Trophoblast cell (in vitro differentiated cells and primary cell): Measurements from ENCODE around the gene PKD1L1.
"Not testable (repeated sequence)": the region's sequence is repeated elsewhere in the genome, so short reads cannot be mapped to it uniquely, and the experiment has no call there.

Source experiments
- DNase-seq, 2 donors: peaks; one replicate each; pipeline ENCODE4 v3.0.0-alpha.2; 2016
- H2AFZ ChIP-seq: 2 replicates; pipeline ENCODE4 v1.6.1; 2013; ENCODE audit warnings: low read length, moderate library complexity, mild to moderate bottlenecking; ENCODE audit not compliant: insufficient read depth, poor library complexity
- H2AK5ac ChIP-seq: 2 replicates; pipeline ENCODE4 v1.6.1; 2013; ENCODE audit warnings: mild to moderate bottlenecking, low read length
- H2BK120ac ChIP-seq: 2 replicates; pipeline ENCODE4 v1.6.1; 2013; ENCODE audit warnings: low read length, mild to moderate bottlenecking, moderate library complexity; ENCODE audit not compliant: insufficient read depth, poor library complexity
- H2BK12ac ChIP-seq: 2 replicates; pipeline ENCODE4 v1.6.1; 2013; ENCODE audit warnings: mild to moderate bottlenecking, low read length, moderate library complexity
- H2BK5ac ChIP-seq: 2 replicates; pipeline ENCODE4 v1.6.1; 2013; ENCODE audit warnings: low read length, low read depth, moderate library complexity, mild to moderate bottlenecking; ENCODE audit not compliant: poor library complexity
- H3K14ac ChIP-seq: 2 replicates; pipeline ENCODE4 v1.6.1; 2013; ENCODE audit warnings: mild to moderate bottlenecking, low read length
- H3K18ac ChIP-seq: 2 replicates; pipeline ENCODE4 v1.6.1; 2013; ENCODE audit warnings: mild to moderate bottlenecking, low read length
- H3K23ac ChIP-seq: 2 replicates; pipeline ENCODE4 v1.6.1; 2013; ENCODE audit warnings: low read length
- H3K27ac ChIP-seq: 2 replicates; pipeline ENCODE4 v1.5.1; 2013; ENCODE audit warnings: low read depth, mild to moderate bottlenecking, inconsistent platforms, low read length, moderate library complexity
- H3K27me3 ChIP-seq: 2 replicates; pipeline ENCODE4 v1.6.1; 2013; ENCODE audit warnings: inconsistent platforms, mild to moderate bottlenecking, low read length, moderate library complexity; ENCODE audit not compliant: insufficient read depth
- H3K36me3 ChIP-seq, 2 experiments: 1 replicate in 1 of 2; 2 replicates in 1 of 2; pipeline ENCODE4 v1.6.1; 2013; ENCODE audit warnings: low read length in 2 of 2, mild to moderate bottlenecking in 2 of 2, moderate library complexity in 1 of 2; ENCODE audit not compliant: insufficient read depth in 2 of 2, control insufficient read depth in 1 of 2
- H3K4ac ChIP-seq: 2 replicates; pipeline ENCODE4 v1.6.1; 2013; ENCODE audit warnings: low read depth, mild to moderate bottlenecking, low read length, moderate library complexity
- H3K4me1 ChIP-seq, 2 experiments: 1 replicate in 1 of 2; 2 replicates in 1 of 2; pipeline ENCODE4 v1.6.1; 2013; ENCODE audit warnings: low read length in 2 of 2, mild to moderate bottlenecking in 2 of 2, moderate library complexity in 1 of 2; ENCODE audit not compliant: insufficient read depth in 2 of 2, control insufficient read depth in 1 of 2
- H3K4me2 ChIP-seq: 2 replicates; pipeline ENCODE4 v1.6.1; 2013; ENCODE audit warnings: inconsistent platforms, mild to moderate bottlenecking, low read length, moderate library complexity
- H3K4me3 ChIP-seq: 2 replicates; pipeline ENCODE4 v1.5.1; 2013; ENCODE audit warnings: mild to moderate bottlenecking, low read depth, low read length, inconsistent platforms
- H3K79me1 ChIP-seq: one replicate; pipeline ENCODE4 v1.6.1; 2013; ENCODE audit warnings: low read length
- H3K79me2 ChIP-seq: 2 replicates; pipeline ENCODE4 v1.6.1; 2013; ENCODE audit warnings: low read length, mild to moderate bottlenecking; ENCODE audit not compliant: control insufficient read depth, insufficient read depth, poor library complexity
- H3K9ac ChIP-seq: 2 replicates; pipeline ENCODE4 v1.6.1; 2013; ENCODE audit warnings: mild to moderate bottlenecking, low read length
- H3K9me3 ChIP-seq: 2 replicates; pipeline ENCODE4 v1.6.1; 2013; ENCODE audit warnings: low read depth, mild to moderate bottlenecking, control low read depth, inconsistent platforms, low read length; ENCODE audit not compliant: insufficient read depth
- H4K12ac ChIP-seq: 2 replicates; pipeline ENCODE4 v1.6.1; 2013; ENCODE audit warnings: low read depth, mild to moderate bottlenecking, low read length, moderate library complexity
- H4K8ac ChIP-seq: 2 replicates; pipeline ENCODE4 v1.6.1; 2013; ENCODE audit warnings: low read depth, mild to moderate bottlenecking, low read length, moderate library complexity
- H4K91ac ChIP-seq: one replicate; pipeline ENCODE4 v1.6.1; 2013; ENCODE audit warnings: low read depth, mild to moderate bottlenecking, low read length, moderate library complexity
- WGBS: extraction: QIAGEN DNeasy Blood & Tissue Kit; methylation state at CpG from one replicate; pipeline ENCODE4 v1.1.7; 2013; ENCODE audit warnings: missing lambda C conversion rate; ENCODE audit not compliant: insufficient read length, insufficient coverage; ENCODE audit errors: extremely low coverage; 5-methylcytosine and 5-hydroxymethylcytosine counted together

The PKD1L1 gene

DNA sequence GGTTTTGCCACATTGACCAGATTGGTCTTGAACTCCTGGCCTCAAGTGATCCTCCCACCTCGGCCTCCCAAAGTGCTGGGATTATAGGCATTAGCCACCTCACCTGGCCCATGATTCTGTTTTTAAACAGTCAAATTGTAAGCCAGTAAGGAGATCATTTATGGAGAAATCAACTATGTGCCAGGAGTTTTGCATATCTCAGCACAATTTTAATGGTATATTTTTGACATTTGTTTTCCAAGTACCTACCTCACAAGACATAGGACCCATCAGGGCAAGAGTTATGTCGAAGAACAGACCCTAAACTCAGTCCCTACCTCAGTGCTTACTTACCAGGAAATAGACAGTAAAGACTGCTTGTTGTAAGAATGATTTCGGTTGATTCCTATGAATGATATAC lies 193.0 kb downstream of the PKD1L1 start:
- Histone ChIP-seq H4K12ac (no peak overlapping the region), H3K27me3 (no peaks in the 10 kb centered on the region), H3K27ac (no peak overlapping the region), H3K36me3 (no peaks in the 10 kb centered on the region), H4K8ac (no peak overlapping the region), H3K9me3 (peaks cover 5% of the 10 kb centered on the region), H3K79me1 (peaks cover 8% of the 10 kb centered on the region), H3K23ac (no peak overlapping the region), H3K79me2 (no peaks in the 10 kb centered on the region), H3K4me3 (no peak overlapping the region), H3K4ac (no peak overlapping the region), H3K4me1 (peaks cover 2 to 5% of the 10 kb centered on the region in 2 experiments), H2AK5ac (no peak overlapping the region), H2BK120ac (no peak overlapping the region), H3K14ac (no peak overlapping the region), H3K9ac (no peak overlapping the region), H2AFZ (no peak overlapping the region), H4K91ac (no peak overlapping the region), H3K4me2 (no peak overlapping the region), H3K18ac (no peak overlapping the region), H2BK5ac (no peak overlapping the region), H2BK12ac (no peak overlapping the region)
- no CpG with 5 or more reads among the region's 3 CpGs for WGBS
- DNase-seq, result no peak

DNA sequence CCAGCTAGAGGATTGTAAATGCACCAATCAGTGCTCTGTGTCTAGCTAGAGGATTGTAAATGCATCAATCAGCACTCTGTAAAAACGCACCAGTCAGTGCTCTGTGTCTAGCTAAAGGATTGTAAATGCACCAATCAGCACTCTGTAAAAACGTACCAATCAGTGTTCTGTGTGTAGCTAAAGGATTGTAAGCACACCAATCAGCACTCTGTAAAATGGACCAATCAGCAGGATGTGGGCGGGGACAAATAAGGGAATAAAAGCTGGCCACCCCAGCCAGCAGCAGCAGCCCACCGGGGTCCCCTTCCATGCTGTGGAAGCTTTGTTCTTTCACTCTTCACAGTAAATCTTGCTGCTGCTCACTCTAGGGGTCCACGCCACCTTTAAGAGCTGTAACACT lies 196.5 kb downstream of the PKD1L1 start:
- not testable (repeated sequence) for H3K18ac ChIP-seq, H3K14ac ChIP-seq, H3K27ac ChIP-seq, H3K79me1 ChIP-seq, H3K9ac ChIP-seq, H3K9me3 ChIP-seq, H3K4me3 ChIP-seq, H2BK5ac ChIP-seq, H2BK12ac ChIP-seq, H2AK5ac ChIP-seq, H3K27me3 ChIP-seq, H3K36me3 ChIP-seq, H4K8ac ChIP-seq, H2AFZ ChIP-seq, H3K4me2 ChIP-seq, DNase-seq, H3K4ac ChIP-seq, H3K79me2 ChIP-seq, H2BK120ac ChIP-seq, H3K4me1 ChIP-seq, H4K12ac ChIP-seq, H4K91ac ChIP-seq, H3K23ac ChIP-seq
- WGBS, result no CpG with 5 or more reads among the region's 5 CpGs

DNA sequence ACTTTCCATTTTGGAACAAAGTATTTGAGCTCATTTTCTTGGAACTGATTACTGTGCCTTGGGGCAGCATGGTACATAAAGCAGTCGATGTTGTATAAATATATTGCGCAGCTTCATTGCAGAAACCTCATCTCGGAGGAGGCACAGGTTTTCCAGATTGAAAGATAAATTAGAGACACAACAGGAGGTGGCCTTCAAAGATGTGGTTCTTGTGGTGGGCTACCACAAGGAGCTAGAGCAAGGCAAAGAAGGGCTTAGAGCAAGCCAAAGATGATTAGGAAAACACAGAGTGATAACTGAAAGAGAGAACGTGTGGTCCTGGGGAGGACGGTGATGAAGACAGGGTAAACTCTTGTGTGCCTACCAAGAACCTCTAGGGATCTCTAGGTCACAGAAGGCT lies 197.2 kb downstream of the PKD1L1 start:
- Histone ChIP-seq H4K8ac (no peak overlapping the region), H3K36me3 (no peaks in the 10 kb centered on the region), H3K4me3 (no peak overlapping the region), H3K9me3 (peaks cover 5% of the 10 kb centered on the region), H2BK120ac (no peak overlapping the region), H3K79me2 (no peaks in the 10 kb centered on the region), H3K27me3 (no peaks in the 10 kb centered on the region), H4K12ac (no peak overlapping the region), H3K9ac (no peak overlapping the region), H3K4ac (no peak overlapping the region), H2AK5ac (no peak overlapping the region), H3K14ac (no peak overlapping the region), H4K91ac (no peak overlapping the region), H3K18ac (no peak overlapping the region), H2AFZ (no peak overlapping the region), H3K27ac (no peak overlapping the region), H2BK5ac (no peak overlapping the region), H2BK12ac (no peak overlapping the region), H3K79me1 (peaks cover 4% of the 10 kb centered on the region), H3K23ac (no peak overlapping the region), H3K4me1 (no peaks in the 10 kb centered on the region), H3K4me2 (no peak overlapping the region)
- no CpG with 5 or more reads among the region's 5 CpGs for WGBS
- no peak for DNase-seq

DNA sequence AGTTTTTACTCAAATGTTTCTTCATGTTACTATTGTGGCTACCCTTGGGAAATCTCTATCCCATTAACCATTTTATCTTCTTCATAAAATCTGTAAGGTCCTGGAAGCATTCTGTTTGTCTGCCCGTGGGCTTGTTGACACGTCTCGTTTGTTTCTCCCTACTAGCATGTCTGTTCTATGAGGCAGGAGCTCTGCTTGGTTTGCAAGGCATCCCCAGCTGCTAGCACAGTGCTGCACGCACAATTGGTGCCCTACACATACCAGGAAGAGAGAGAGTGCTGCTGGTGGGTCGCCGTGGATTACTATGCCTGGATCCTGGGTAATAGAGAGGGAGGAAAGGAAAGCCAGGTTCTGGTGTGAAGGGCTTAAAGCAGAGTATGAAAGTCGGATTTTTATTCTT lies 200.2 kb downstream of the PKD1L1 start:
- H2BK12ac ChIP-seq, result no peak overlapping the region
- H3K79me2 ChIP-seq, result no peaks in the 10 kb centered on the region
- no peak overlapping the region for H3K14ac ChIP-seq
- H4K91ac ChIP-seq, result no peak overlapping the region
- no peak overlapping the region for H4K12ac ChIP-seq
- no peak overlapping the region for H3K4ac ChIP-seq
- peaks cover 0 to 4% of the 10 kb centered on the region in 2 experiments for H3K4me1 ChIP-seq
- H4K8ac ChIP-seq, result no peak overlapping the region
- H2BK5ac ChIP-seq, result no peak overlapping the region
- H3K27ac ChIP-seq, result no peak overlapping the region
- peaks cover 3% of the 10 kb centered on the region for H3K9me3 ChIP-seq
- H3K27me3 ChIP-seq, result no peaks in the 10 kb centered on the region
- no peak overlapping the region for H2AFZ ChIP-seq
- no peak overlapping the region for H3K4me2 ChIP-seq
- H2BK120ac ChIP-seq, result no peak overlapping the region
- WGBS, result no CpG with 5 or more reads among the region's 7 CpGs
- H3K36me3 ChIP-seq, result no peaks in the 10 kb centered on the region
- no peak overlapping the region for H2AK5ac ChIP-seq
- no peak overlapping the region for H3K18ac ChIP-seq
- H3K23ac ChIP-seq, result no peak overlapping the region
- peaks cover 4% of the 10 kb centered on the region for H3K79me1 ChIP-seq
- H3K4me3 ChIP-seq, result no peak overlapping the region
- no peak overlapping the region for H3K9ac ChIP-seq
- no peak for DNase-seq
